ENCODE measurements around the gene CAMK2N2.

DNA sequence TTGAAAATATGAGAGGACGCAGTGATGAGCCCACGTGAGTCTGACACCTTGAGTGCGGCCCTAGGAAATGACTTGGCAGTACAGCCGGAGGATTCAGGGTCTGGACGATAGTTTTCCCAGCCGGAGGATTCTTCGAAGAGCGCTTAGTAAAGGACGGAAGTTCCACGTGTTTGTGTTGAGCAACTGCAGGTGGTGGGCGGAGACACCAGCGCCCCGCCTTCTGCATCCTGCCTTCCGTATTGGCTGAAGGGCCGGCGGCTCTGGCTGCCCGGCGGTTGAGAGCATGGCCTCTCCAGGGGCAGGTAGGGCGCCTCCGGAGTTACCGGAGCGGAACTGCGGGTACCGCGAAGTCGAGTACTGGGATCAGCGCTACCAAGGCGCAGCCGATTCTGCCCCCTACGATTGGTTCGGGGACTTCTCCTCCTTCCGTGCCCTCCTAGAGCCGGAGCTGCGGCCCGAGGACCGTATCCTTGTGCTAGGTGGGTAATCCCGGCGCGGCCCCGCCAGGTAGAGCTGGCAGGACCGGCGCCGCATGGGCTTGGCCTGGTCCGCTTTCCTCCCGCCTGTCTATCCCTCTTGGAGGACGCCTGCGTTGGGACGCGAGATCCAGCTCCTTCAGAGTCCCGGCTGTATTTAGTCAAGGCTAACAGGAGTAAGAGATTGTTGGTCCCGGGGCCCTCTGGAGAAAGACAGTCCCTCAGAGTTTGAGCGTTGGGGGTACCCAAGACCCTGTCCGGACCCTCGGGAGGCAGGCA is 11.8 kb downstream of the CAMK2N2 start, which contains the start of gene EEF1AKMT4:
- TF ChIP-seq, protein P1, sequence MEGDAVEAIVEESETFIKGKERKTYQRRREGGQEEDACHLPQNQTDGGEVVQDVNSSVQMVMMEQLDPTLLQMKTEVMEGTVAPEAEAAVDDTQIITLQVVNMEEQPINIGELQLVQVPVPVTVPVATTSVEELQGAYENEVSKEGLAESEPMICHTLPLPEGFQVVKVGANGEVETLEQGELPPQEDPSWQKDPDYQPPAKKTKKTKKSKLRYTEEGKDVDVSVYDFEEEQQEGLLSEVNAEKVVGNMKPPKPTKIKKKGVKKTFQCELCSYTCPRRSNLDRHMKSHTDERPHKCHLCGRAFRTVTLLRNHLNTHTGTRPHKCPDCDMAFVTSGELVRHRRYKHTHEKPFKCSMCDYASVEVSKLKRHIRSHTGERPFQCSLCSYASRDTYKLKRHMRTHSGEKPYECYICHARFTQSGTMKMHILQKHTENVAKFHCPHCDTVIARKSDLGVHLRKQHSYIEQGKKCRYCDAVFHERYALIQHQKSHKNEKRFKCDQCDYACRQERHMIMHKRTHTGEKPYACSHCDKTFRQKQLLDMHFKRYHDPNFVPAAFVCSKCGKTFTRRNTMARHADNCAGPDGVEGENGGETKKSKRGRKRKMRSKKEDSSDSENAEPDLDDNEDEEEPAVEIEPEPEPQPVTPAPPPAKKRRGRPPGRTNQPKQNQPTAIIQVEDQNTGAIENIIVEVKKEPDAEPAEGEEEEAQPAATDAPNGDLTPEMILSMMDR (conservative IDR thresholded peaks at IDR 0.05), result no peak
- TF ChIP-seq ZFX (IDR thresholded peaks at IDR 0.05), result peak; percentile 89; the same call in 1 of the 2 replicates

Data from C4-2B (cell line).